Right atrium auricular region (tissue), 2 donors: ENCODE data around the gene CCDC15. TPM values are rescaled to one million over a fixed set of nuclear protein-coding genes. Genes with fewer than 3 reads are reported as not detected.
"Not testable (repeated sequence)": the region's sequence is repeated elsewhere in the genome, so short reads cannot be mapped to it uniquely, and the experiment has no call there.

Experiments used
- DNase-seq: peaks from one replicate; pipeline ENCODE4 v3.0.0-alpha.2; 2019; ENCODE audit warnings: low spot score
- H3K27ac ChIP-seq, 2 donors: fragments of 200-600 bp; sonication (generic); 1 replicate in 1 of 2; 2 replicates in 1 of 2; pipeline ENCODE4 v1.5.1; 2016 to 2019
- H3K27me3 ChIP-seq, 2 donors: fragments of 200-600 bp; sonication (generic); one replicate each; pipeline versions ENCODE4 v1.5.1 to v1.6.0; 2017 to 2019
- H3K36me3 ChIP-seq: fragments of 200-600 bp; sonication (generic); one replicate; pipeline ENCODE4 v1.5.1; 2016
- H3K4me1 ChIP-seq, 2 donors: fragments of 200-600 bp; sonication (generic); one replicate each; pipeline versions ENCODE4 v1.5.1 to v1.6.0; 2017 to 2019
- H3K4me3 ChIP-seq, 2 donors: fragments of 200-600 bp; sonication (generic); 1 replicate in 1 of 2; 2 replicates in 1 of 2; pipeline ENCODE4 v1.5.1; 2017 to 2019; ENCODE audit warnings: mild to moderate bottlenecking in 1 of 2, moderate library complexity in 1 of 2
- H3K9me3 ChIP-seq, 2 donors: fragments of 200-600 bp; sonication (generic); one replicate each; pipeline ENCODE4 v1.5.1; 2019
- total RNA-seq, 2 donors: library from RNA; depleted of rRNA; stranded (reverse); fragments of >200 nt; gene quantifications; one replicate each; pipeline ENCODE4 v1.1.0, GENCODE V29; 2016
- TF ChIP-seq, protein P1 (sequence below), 2 donors: fragments of 200-600 bp; sonication (generic); IDR thresholded peaks; one replicate each; pipeline ENCODE4 v1.5.1; 2019; ENCODE audit warnings: antibody characterized with exemption in 2 of 2

CCDC15 gene
- total RNA-seq, 2 donors from 2014 or later: 0.24 TPM; not detected in 1

DNA sequence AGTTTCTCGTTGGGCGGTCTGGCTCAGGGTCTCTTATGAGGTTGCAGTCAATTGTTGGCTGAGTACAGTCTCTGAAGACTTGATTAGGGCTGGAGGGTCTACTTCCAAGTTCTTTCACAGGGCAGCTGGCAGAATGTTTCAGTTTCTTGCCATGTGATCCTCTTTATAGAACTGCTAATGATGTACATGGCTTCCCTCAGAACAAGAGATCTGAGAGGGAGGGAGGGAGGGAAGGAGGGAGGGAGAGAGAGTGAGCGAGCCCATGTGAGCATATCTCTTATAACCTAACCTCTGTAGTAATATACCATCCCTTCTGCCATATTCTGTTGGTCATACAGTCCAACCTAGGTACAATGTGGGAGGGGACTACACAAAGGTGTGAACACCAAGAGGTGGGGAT lies 2.7 kb upstream of the CCDC15 start:
- no peak overlapping the region for H3K4me3 ChIP-seq

DNA sequence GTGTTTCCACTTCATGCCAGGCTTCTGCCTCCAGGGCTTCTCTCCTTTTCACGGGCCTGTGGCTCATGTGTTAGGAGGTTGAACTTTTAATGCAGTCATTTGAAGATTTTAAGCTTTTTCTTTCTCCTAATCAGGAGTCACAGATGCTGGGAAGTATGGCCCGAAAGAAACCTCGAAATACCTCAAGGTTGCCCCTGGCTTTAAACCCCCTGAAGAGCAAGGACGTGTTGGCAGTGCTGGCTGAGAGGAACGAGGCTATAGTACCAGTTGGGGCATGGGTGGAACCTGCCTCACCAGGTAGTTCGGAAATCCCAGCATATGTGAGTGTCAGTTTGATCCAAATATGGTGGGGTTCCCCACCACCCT lies 571 bp downstream of the CCDC15 start:
- DNase-seq: no peak
- Histone ChIP-seq H3K36me3 (no peaks in the 10 kb centered on the region), H3K27me3 (no peaks in the 10 kb centered on the region), H3K27ac (peak overlapping the region; percentile 79 to 86), H3K4me3 (peak overlapping the region; percentile 70 to 73), H3K4me1 (peaks cover 0 to 9% of the 10 kb centered on the region in 2 donors), H3K9me3 (no peaks in the 10 kb centered on the region)
- TF ChIP-seq, protein P1, sequence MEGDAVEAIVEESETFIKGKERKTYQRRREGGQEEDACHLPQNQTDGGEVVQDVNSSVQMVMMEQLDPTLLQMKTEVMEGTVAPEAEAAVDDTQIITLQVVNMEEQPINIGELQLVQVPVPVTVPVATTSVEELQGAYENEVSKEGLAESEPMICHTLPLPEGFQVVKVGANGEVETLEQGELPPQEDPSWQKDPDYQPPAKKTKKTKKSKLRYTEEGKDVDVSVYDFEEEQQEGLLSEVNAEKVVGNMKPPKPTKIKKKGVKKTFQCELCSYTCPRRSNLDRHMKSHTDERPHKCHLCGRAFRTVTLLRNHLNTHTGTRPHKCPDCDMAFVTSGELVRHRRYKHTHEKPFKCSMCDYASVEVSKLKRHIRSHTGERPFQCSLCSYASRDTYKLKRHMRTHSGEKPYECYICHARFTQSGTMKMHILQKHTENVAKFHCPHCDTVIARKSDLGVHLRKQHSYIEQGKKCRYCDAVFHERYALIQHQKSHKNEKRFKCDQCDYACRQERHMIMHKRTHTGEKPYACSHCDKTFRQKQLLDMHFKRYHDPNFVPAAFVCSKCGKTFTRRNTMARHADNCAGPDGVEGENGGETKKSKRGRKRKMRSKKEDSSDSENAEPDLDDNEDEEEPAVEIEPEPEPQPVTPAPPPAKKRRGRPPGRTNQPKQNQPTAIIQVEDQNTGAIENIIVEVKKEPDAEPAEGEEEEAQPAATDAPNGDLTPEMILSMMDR (IDR thresholded peaks at IDR 0.05): no peak

More for the DNA sequence above, 2.7 kb upstream of the CCDC15 start:
- TF ChIP-seq, protein P1 (IDR thresholded peaks at IDR 0.05): no peak
- no peaks in the 10 kb centered on the region for H3K36me3 ChIP-seq
- no peak overlapping the region for H3K27ac ChIP-seq
- no peaks in the 10 kb centered on the region for H3K9me3 ChIP-seq
- H3K4me1 ChIP-seq: peaks cover 0 to 9% of the 10 kb centered on the region in 2 donors
- DNase-seq: no peak
- H3K27me3 ChIP-seq: no peaks in the 10 kb centered on the region

DNA sequence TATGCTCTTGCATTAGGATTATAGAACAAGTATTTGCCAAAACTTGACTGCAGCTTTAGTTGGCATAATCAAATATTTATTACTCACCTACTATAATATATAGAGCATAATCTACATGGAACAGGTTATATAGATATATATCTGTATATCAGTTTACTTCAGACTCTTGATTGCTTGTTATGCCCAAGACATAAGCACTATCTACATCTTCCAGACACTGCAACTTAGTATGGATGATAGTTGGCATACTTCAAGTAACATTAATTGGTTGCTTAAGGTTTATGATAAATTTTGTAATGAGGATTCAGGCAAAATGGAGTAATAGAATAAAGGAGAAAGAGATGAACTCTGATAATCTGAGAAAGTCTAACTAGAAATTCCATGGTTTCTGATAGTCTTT lies 1.0 kb downstream of the CCDC15 start:
- peaks cover 0 to 9% of the 10 kb centered on the region in 2 donors for H3K4me1 ChIP-seq
- TF ChIP-seq, protein P1 (IDR thresholded peaks at IDR 0.05): no peak
- no peak overlapping the region for H3K27ac ChIP-seq
- no peak for DNase-seq
- no peak overlapping the region for H3K4me3 ChIP-seq
- no peaks in the 10 kb centered on the region for H3K9me3 ChIP-seq
- H3K27me3 ChIP-seq: no peaks in the 10 kb centered on the region
- H3K36me3 ChIP-seq: no peaks in the 10 kb centered on the region

DNA sequence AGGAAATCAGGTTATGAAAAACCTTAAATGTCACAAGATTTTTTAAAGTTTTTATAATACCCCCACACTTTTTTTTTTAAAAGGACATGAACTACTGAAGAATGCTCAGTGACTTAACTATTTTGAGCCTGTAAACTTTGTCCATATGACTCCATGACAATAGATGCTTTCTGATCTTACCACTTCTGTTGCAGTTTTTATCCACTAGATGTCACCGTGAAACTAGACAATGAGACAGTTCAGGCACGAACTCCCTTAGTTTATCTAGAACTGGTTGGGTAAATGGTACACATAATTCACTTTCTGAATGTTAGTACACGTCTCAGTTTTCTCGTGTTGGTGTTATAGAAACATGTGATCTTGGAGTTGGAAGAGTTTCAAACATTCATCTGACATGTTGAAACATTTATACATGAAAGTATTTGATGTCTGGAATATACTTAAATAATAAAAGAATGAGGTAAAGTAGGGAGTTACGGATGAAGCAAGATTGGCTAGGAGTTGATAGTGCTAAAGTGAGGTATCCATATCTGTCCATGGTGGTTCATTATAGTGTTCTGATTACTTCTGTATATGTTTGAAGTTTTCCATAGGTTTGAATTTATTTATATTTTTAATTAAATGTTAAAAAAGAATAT lies 8.1 kb downstream of the CCDC15 start:
- Histone ChIP-seq H3K9me3 (no peaks in the 10 kb centered on the region), H3K27ac (no peak overlapping the region), H3K4me3 (no peak overlapping the region), H3K36me3 (no peaks in the 10 kb centered on the region), H3K4me1 (no peaks in the 10 kb centered on the region), H3K27me3 (no peaks in the 10 kb centered on the region)
- DNase-seq: no peak
- TF ChIP-seq, protein P1 (IDR thresholded peaks at IDR 0.05): peak; percentile 39 to 78

DNA sequence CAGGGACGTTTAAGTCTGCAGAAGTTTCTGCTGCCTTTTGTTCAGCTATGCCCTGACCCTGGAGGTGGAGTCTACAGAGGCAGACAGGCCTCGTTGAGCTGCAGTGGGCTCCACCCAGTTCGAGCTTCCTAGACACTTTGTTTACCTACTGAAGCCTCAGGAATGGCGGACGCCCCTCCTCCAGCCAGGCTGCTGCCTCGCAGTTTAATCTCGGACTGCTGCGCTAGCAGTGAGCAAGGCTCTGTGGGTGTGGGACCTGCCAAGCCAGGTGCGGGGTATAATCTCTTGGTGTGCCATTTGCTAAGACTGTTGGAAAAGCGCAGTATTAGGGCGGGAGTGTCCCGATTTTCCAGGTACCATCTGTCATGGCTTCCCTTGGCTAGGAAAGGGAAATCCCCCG lies 14.2 kb downstream of the CCDC15 start:
- H3K9me3 ChIP-seq, H3K27me3 ChIP-seq, H3K36me3 ChIP-seq, DNase-seq, H3K4me1 ChIP-seq, H3K4me3 ChIP-seq, H3K27ac ChIP-seq: not testable (repeated sequence)

DNA sequence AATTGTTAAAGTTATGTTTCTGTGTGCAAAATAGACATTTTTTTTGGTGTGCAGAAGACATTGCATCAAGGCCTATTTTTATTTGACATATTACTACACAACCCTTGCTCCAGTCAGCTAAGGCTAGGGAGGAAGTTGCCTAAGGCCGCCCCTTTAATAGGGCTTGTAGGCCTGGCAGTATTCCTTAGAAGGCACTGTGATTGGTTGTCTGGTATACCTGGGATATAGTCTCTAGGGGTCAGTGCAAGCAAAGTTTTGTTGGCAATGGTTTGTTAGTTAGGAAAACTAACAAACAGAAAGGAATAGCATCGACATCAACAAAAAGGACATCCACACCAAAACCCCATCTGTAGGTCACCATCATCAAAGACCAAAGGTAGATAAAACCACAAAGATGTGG lies 16.9 kb downstream of the CCDC15 start:
- H3K36me3 ChIP-seq: no peaks in the 10 kb centered on the region

More for the DNA sequence above, 16.9 kb downstream of the CCDC15 start:
- Histone ChIP-seq H3K27ac (no peak overlapping the region), H3K27me3 (no peaks in the 10 kb centered on the region), H3K4me3 (no peak overlapping the region), H3K9me3 (no peaks in the 10 kb centered on the region), H3K4me1 (no peaks in the 10 kb centered on the region)
- TF ChIP-seq, protein P1 (IDR thresholded peaks at IDR 0.05): no peak
- no peak for DNase-seq
